ENCODE data around the gene IMP3. TPM values are rescaled to one million over a fixed set of nuclear protein-coding genes. Genes with fewer than 3 reads are reported as not detected.

The IMP3 gene
- total RNA-seq, 1 experiment from 2014 or later: 123 TPM

DNA sequence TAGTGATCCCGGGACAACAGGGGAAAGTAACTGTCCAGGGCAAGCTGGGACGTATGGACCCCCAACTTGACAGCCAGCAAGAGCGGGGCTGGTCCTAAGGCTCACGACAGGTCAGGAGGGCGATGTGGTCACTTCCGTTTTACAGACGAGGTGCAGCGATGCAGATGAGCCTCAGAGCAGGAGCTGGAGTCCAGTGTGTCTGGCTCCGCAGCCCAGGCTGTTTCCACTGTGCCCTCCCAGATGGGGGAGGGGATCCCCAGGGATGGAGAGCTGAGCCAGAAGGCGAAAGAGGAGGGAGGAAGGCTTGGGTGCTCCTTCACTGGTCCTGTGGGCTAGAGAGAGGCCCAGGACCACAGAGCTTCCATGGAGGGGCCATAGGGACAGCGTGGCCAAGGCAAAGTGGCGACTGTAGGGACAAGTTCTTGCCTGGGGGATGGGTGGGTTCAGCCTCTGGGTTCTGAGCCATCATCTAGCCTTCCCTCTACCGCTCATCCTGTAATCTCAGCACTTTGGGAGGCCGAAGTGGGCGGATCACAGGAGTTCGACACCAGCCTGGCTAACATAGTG lies 13.4 kb upstream of the IMP3 start:
- no peak for DNase-seq (ENCODE audit: low spot score)
- in situ Hi-C loops (cut with HindIII; ENCODE audit: low sequenced_read_pairs): no loop called here

DNA sequence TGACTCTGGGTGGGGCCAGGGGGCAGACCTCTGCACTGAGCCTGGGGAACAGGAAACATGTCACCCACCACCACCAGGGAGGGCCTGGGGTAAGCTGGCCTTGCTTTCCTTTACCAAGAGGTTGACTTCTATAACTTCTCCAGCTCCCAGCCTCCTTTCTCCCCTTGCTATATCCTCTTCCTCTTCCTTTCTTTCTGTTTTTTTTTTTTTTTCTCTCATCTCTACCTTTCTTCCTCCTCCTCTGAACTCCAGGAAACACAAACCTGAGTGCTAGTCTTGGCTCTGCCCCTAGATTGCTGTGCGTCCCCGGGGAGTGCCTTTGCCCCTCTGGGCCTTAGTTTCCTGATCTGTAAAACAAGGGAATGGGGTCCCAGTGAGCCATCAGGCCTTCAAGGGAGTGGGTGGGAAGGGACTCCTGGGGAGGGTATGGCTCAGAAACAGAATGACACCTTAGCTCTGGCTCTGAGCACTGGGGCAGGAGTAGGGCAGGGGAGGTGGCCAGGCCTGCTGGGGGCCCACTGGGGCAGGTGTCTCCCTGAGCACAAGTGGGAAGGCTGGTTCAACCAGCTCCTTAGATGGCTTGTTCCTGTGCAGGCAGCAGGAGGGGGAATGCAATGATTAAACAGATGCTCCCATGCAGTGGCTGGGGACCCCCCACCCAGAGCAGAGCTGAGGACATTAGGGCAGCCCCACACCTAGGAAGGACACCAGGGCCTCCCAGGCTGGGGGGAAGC lies 12.0 kb upstream of the IMP3 start:
- in situ Hi-C loops (cut with HindIII; ENCODE audit: low sequenced_read_pairs): no loop called here
- no peak for DNase-seq (ENCODE audit: low spot score)

DNA sequence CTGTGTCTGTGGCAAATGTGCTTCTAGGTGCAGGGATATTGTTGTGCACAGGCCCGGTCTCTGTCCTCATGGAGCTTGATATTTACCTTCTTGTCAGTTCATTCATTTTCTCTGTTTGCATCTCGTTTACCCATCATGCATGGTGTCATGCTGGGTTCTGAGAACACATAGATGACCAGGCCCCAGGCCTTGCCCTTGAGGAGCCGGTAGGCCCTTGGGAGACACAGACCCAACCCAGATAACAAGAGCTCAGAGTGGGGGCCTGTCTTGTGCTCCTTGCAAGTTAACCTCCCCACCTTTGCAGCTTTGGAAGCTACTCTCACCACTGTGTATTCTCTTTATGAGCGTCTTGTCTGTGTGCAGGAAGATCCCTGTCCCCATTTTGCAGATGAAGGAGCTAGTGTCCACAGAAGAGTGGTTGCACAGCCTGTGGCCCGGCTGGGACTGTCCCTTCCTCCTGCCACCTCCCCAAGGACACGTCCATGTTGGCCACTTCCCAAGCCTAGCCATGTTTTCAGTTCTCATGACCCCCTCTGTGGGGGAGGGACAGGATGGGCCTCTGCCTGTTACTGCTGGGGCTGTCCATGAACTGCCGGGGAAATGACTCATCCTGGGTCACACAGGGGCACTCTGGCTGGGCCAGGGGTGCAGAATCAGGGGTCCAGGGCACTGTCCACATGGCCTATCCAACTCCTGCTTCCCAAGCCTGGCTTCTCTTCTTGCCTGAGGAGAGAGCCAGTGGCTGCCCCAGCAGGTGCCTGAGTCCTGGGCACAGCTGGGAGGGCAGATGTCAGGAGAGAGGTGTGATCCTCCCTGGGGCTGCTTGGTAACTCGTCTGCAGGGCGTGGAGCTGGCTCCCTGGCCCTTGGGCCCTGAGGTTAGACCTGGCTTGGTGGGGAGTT lies 11.1 kb upstream of the IMP3 start:
- in situ Hi-C loops (cut with HindIII; ENCODE audit: low sequenced_read_pairs): no loop called here
- DNase-seq (ENCODE audit: low spot score): no peak

DNA sequence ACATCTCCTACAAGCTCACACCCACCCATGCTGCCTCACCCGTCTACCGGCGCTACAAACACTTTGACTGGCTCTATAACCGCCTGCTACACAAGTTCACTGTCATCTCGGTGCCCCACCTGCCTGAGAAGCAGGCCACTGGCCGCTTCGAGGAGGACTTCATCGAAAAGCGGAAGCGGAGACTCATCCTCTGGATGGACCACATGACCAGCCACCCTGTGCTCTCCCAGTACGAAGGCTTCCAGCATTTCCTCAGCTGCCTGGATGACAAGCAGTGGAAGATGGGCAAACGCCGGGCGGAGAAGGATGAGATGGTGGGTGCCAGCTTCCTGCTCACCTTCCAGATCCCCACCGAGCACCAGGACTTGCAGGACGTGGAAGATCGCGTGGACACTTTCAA lies 9.8 kb upstream of the IMP3 start:
- in situ Hi-C loops (cut with HindIII; ENCODE audit: low sequenced_read_pairs): no loop called here
- no peak for DNase-seq (ENCODE audit: low spot score)

DNA sequence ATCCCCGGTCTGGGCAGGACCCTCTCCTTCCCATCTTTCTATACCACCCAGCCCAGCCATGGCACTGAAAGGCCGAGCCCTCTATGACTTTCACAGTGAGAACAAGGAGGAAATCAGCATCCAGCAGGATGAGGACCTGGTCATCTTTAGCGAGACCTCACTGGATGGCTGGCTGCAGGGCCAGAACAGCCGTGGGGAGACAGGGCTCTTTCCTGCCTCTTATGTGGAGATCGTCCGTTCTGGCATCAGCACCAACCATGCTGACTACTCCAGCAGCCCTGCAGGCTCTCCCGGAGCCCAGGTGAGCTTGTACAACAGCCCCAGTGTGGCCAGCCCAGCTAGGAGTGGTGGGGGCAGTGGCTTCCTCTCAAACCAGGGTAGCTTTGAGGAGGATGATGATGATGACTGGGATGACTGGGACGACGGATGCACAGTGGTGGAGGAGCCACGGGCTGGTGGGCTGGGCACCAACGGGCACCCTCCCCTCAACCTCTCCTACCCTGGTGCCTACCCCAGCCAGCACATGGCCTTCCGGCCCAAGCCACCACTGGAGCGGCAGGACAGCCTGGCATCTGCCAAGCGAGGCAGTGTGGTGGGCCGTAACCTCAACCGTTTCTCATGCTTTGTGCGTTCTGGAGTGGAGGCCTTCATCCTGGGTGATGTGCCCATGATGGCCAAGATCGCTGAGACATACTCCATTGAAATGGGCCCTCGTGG lies 9.2 kb upstream of the IMP3 start:
- no peak for DNase-seq (ENCODE audit: low spot score)
- in situ Hi-C loops (cut with HindIII; ENCODE audit: low sequenced_read_pairs): no loop called here

DNA sequence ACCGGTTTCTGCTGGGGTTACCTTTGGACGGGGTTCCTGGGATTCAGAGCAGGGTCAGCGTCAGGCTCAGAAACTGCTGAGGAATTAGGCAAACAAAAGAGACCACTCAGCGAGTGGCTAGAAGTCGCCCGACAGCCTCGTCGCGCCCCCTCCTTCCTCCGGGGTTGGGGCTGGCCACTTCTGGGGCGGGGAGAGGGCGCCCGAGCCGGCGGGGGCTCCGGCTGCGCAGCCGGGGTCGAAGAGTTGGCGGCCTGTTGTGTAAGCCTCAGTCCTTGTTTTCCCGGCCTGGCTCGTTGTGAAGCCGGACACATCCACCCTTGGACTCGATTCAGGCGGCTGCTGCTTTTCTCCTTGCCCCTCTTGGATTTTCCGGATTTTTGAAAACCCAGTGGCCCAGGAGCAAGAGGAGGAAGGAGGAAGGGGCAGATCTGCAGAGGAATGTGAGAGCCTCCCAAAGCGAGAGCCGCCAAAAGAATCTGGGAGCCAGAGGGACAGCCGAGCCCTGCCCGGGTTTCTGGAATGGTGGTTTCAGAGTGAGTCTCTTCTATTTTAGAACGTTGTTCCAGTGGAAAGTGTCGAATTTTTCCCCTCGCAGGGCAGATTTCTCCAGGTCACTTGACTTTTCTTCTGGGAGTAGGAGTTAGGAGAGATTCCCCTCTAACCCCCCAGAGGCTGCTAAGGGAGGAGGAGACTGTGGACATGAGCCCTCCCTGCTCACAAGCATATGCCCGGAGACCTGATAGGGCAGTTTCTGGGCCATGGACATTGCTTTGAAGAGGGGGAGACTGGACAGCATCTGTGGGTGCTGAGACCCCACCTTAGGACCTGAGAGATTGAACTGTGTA lies 8.4 kb upstream of the IMP3 start:
- DNase-seq (ENCODE audit: low spot score): peak; percentile 54
- in situ Hi-C loops (cut with HindIII; ENCODE audit: low sequenced_read_pairs): no loop called here

DNA sequence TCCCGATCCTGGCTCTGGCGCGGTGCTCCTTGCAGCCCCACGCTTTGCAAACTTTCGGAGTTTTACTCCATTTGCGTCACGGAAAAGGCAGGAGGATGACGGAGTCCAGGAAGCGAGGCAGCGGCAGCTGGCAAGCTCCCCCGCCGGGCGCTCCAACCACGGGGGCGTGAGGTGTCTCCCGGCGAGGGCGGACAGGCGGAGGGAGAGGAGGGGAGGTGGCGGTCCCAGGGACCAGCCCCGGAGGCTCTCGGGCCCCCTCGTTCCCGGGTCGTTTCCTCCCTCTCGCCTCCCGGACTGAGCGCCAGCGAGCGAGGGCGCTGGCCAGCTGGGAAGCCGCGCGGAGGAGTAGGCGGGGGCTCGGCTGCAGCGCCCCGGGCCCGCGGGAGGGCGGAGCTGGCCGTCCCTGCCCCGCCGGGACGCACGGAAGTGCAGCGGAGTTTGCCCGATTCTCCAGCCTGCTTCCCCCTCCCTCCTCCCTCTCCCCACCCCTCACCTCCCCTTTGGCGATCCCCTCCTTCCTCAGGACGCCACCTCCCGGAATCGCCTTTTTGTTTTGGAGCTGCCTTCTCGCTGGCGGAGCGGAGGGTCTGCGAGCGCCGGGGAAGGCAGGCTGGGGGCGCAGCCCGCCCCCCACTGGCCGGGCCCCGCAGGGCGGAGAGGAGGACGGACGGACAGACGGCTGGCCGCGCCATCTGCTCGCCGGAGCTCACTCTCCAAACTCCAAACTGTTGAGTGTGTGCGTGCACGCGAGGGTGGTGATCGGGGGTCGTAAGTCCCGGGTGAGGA lies 7.5 kb upstream of the IMP3 start, which contains the start of gene SNX33:
SNX33 (plus strand) TSS at position 543 of the 786 bp plus-strand sequence. CDS start 1,191 bp downstream, outside the sequence.
- DNase-seq (ENCODE audit: low spot score): peak; percentile 62
- in situ Hi-C loops (cut with HindIII; ENCODE audit: low sequenced_read_pairs): no loop called here

DNA sequence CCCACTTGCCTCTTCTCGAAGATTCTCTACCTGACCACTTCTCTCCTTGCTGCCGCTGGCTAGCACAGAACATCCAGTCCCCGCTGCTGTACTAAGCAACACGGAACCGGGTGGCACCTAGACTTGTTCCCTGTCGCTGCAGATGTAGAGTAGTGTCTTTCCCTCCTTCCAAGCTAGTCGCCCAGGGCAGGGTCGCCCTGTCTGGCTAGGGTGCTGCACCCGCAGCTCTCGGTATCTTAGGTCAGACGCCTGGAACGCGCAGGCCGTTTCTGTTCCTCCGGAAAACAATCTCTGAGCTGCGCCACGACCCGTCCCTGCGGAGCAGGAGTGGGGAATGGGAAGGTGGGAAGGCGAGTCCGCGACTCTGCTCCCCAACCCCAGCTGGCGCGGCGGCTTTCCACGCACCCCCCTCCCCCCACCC lies 6.9 kb upstream of the IMP3 start:
- in situ Hi-C loops (cut with HindIII; ENCODE audit: low sequenced_read_pairs): no loop called here
- DNase-seq (ENCODE audit: low spot score): peak; percentile 40

DNA sequence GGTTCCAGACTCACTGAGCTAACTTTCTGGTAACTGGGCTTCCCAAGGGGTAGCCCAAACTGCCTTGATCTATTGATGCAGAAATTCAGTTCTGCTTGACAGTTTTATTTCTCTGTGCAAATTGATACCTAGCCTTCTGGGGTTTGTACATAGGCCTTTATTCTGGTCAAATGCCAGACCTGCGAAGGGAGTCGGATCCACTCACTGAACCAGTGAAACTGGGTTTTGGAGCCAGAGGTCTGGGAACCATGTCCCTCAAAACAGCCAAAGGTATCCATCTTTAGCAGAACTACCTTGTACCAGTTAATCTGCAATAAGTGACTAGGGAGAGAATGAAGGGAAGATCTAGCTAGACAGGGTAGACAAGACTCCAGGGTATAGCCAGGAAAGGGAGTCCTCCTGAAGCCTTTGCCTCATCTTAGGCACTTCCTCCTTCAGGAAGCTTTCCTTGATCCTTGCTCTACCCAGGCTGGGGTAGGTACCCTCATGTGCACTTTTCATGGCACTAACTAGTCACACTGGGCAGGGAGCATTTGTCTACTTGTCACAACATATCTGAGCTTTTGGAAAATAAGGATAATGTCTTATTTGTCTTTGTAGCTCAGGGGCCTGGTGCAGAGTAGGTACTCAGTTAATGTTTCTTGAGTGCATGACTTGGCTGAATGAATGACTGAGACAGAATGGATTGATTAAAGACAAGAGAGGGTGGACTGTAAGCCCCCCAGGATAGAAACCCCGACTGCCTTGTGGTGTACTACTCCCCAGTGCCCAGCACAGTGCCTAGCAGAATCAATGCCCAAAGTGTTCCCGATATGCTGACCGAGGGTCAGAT lies 6.3 kb upstream of the IMP3 start:
- DNase-seq (ENCODE audit: low spot score): no peak
- in situ Hi-C loops (cut with HindIII; ENCODE audit: low sequenced_read_pairs): no loop called here

DNA sequence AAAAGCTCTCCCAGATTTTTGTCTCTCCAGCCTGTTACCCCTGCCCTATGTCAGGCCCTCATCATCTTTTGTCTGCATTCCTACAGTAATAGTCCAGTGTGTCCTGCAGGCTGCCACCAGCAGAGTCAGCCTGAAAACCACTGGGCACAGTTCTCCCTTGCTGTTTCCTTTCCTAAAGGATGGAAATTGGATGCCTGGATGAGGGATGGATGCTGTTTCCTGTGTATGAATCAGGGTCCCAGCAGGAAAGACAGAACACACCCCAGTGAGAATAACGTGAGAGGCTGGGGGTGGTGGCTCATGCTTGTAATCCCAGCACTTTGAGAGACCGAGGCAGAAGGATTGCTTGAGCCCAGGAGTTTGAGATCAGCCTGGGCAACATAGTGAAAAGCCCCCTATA lies 4.4 kb upstream of the IMP3 start:
- in situ Hi-C loops (cut with HindIII; ENCODE audit: low sequenced_read_pairs): no loop called here
- DNase-seq (ENCODE audit: low spot score): no peak

DNA sequence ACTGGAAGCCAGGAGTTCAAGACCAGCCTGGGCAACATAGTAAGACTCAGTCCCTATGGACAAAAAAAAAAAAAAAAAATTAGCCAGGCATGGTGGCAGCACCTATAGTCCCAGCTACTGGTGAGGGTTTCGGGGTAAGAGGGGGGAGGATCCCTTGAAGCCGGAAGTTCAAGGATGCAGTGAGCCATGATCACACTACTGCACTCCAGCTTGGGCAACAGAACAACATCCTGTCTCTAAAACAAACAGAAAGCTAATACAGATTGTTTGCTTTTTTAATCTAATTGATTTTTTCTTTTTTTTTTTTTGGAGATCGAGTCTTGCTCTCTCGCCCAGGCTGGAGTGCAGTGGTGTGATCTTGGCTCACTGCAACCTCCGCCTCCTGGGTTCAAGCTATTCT lies 1.6 kb upstream of the IMP3 start:
- in situ Hi-C loops (cut with HindIII; ENCODE audit: low sequenced_read_pairs): no loop called here

DNA sequence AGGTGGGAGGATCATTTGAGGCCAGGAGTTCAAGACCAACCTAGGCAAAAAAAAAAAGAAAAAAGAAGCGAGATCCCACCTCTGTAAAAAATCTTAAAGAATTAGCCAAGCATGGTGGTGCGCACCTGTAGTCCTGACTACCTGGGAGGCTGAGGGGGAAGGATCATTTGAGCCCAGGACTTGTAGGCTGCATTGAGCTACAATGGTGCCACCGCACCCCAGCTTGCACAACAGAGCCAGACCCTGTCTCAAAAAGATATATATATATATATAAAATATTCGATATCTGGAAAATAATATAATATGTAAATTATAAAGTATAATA lies 1.1 kb upstream of the IMP3 start:
- in situ Hi-C loops (cut with HindIII; ENCODE audit: low sequenced_read_pairs): no loop called here
- no peak for DNase-seq (ENCODE audit: low spot score)

More for the DNA sequence above, 1.6 kb upstream of the IMP3 start:
- DNase-seq (ENCODE audit: low spot score): no peak

DNA sequence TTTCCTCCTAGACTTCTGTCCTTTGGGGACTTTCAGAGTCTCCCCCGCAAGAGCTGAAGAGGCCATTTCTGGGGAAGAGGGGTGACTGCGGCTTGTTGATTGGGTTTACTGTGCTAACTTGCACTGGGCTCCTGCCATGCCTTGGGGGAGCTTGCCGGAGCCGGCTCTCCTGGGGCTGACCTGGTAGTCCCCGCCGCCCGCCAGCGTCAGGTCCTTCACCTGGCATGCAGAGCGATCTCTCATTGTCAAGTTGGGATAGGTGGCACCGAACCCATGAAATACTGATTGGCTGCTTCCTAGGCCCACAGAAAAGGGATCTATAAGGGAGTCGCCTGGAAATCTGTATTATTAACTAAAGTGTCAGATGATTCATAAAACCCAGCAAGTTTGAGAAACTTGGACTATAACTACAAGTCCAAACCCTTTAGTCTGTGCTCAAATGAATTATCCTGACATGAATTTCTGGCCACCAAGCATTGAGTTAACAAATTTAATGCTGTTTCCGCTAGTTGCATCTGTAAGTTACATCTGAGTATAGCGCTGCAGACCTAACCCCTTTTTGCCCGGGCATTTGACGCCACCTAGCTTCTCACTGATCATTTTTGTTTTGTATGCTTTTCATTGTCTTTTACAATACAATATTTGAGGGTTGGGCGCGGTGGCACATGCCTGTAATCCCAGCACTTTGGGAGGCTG lies 607 bp upstream of the IMP3 start:
- peak; percentile 34 for DNase-seq (ENCODE audit: low spot score)
- in situ Hi-C loops (cut with HindIII; ENCODE audit: low sequenced_read_pairs): no loop called here

DNA sequence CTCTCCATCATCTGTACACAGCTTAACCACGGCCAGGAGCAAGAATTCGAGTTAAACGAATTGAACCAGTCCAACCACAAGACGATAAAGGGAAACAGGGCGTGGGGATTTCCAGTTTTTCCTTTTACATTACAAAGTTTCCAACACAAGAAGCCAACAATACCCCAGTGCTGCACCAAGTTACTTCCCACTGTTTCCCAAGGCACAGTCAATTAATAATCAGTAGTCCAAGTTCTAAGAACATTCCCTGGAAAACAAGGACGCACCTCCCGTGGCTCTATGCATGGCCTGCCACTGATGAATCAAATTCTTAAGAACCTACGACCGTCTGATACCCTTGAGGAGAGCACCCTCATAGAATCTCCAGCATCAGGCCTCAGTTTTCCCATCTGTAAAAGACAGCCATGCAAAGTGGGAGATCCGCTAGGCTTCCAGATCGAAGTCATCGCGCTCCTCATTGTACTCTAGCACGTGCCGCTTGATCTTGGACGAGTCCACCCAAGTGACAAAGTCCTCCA lies 774 bp downstream of the IMP3 start:
- DNase-seq (ENCODE audit: low spot score): no peak
- in situ Hi-C loops (cut with HindIII; ENCODE audit: low sequenced_read_pairs): no loop called here

DNA sequence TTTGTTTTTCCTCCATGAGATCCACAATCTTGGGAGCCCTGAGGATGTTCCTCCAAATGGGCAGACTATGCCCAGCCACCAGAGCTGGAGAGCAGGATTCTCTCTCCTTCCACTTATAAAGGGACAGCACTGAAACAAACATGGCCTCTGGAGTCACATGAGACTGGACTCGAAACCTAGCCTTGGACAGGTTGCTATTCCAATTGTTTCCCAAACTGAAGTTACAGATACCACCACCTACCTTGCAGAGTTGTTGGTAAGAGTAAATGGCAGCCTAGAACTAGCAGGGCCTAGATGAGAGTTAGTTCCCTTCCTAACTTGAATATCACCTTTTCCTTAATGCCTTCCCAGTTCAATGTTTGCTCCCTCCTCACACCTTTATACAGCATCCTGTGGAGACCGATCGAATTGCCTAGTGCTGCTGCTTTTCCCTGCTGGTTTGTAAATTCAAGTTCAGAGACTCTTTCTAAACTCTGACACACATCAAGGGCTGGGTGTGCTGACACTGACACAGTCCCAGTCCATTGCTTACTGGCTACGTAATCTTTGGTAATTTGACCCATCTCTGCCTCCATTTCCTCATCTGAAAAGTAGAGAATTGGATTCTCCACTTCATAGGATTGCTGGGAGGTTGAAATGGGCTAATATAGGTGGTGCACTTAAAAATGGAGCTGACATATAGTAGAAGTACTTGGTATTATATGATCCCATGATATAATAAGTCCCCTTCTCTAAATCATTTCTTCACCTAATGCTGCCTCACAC lies 2.6 kb downstream of the IMP3 start:
- no peak for DNase-seq (ENCODE audit: low spot score)
- in situ Hi-C loops (cut with HindIII; ENCODE audit: low sequenced_read_pairs): no loop called here

DNA sequence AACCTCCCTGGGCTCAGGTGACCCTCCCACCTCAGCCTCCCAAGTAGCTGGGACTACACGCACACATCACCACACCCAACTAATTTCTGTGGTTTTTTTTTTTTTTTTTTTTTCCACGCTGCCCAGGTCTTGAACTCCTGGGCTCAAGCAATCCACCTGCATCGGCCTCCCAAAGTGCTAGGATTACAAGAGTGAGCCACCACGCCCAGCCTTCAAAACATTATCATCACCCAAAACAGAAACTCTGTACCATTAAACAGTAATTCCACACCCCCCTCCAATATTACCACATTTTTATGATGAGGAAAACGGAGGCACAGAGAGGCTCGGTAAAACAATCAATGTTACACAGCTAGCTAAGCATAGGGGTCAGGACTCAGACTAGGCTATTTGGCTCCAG lies 4.0 kb downstream of the IMP3 start:
- DNase-seq (ENCODE audit: low spot score): no peak
- in situ Hi-C loops (cut with HindIII; ENCODE audit: low sequenced_read_pairs): no loop called here

All from G401 (cell line).